Spleen (tissue), 11 donors: ENCODE data around the gene PLEKHO1. TPM values are rescaled to one million over a fixed set of nuclear protein-coding genes. Genes with fewer than 3 reads are reported as not detected.

Experiments used
- DNase-seq: peaks from one replicate; pipeline ENCODE4 v3.0.0-alpha.2; 2020
- H3K27ac ChIP-seq, 8 donors: fragments of 200-600 bp; sonication (generic) in 7 of 8; 1 replicate in 4 of 8; 2 replicates in 4 of 8; pipeline versions ENCODE4 v1.5.0 to v1.8.0; 2016 to 2021; ENCODE audit warnings: inconsistent platforms in 4 of 8, mild to moderate bottlenecking in 4 of 8, moderate library complexity in 1 of 8
- H3K27me3 ChIP-seq, 7 donors: fragments of 200-600 bp; sonication (generic) in 6 of 7; replicated peaks in 1 of 7; 1 replicate in 4 of 7; 2 replicates in 3 of 7; pipeline versions ENCODE4 v1.5.0 to v1.8.0; 2016 to 2021; ENCODE audit warnings: inconsistent platforms in 3 of 7, mild to moderate bottlenecking in 1 of 7
- H3K36me3 ChIP-seq, 6 donors: fragments of 200-600 bp; sonication (generic) in 5 of 6; 1 replicate in 4 of 6; 2 replicates in 2 of 6; pipeline versions ENCODE4 v1.5.0 to v1.8.0; 2016 to 2021; ENCODE audit warnings: inconsistent platforms in 2 of 6
- H3K4me1 ChIP-seq, 6 donors: fragments of 200-600 bp; sonication (generic) in 5 of 6; 1 replicate in 3 of 6; 2 replicates in 3 of 6; pipeline versions ENCODE4 v1.5.0 to v1.8.0; 2016 to 2021; ENCODE audit warnings: inconsistent platforms in 3 of 6
- H3K4me3 ChIP-seq, 8 donors: fragments of 200-600 bp; sonication (generic) in 7 of 8; 1 replicate in 4 of 8; 2 replicates in 4 of 8; pipeline versions ENCODE4 v1.5.0 to v1.8.0; 2016 to 2021; ENCODE audit warnings: inconsistent platforms in 4 of 8, mild to moderate bottlenecking in 4 of 8, moderate library complexity in 2 of 8
- H3K9me3 ChIP-seq, 8 donors: fragments of 200-600 bp; sonication (generic) in 7 of 8; 1 replicate in 4 of 8; 2 replicates in 4 of 8; pipeline versions ENCODE4 v1.5.0 to v1.8.0; 2016 to 2021; ENCODE audit warnings: inconsistent platforms in 4 of 8
- POLR2A ChIP-seq, 3 donors: fragments of 450-650 bp; IDR thresholded peaks; one replicate each; pipeline ENCODE4 v1.5.1; 2017; ENCODE audit warnings: antibody characterized with exemption in 3 of 3, mild to moderate bottlenecking in 1 of 3
- POLR2AphosphoS5 ChIP-seq, 3 donors: sonication (generic); formaldehyde crosslinking; IDR thresholded peaks; one replicate each; pipeline ENCODE4 v1.5.1; 2017; ENCODE audit warnings: antibody characterized with exemption in 3 of 3
- WGBS, 5 donors: extraction: QIAGEN DNeasy Blood & Tissue Kit in 3 of 5; methylation state at CpG; one replicate each; pipeline versions ENCODE4 v1.1.5 to v1.1.7; 2013 to 2018; 5-methylcytosine and 5-hydroxymethylcytosine counted together
- intact Hi-C: fragments of 100-400 bp; cut with DNase I; formaldehyde crosslinking; loops from one replicate; pipeline ENCODE4 v1.15.0; 2023; ENCODE audit warnings: low total_unique reads
- polyA plus RNA-seq, 3 donors: library from polyadenylated mRNA; stranded (reverse); fragments of 200-250 nt; gene quantifications; one replicate each; pipeline ENCODE4 v1.2.1, GENCODE V29; 2013
- total RNA-seq, 7 donors: library from RNA; depleted of rRNA in 3 of 7; stranded (reverse); fragments of >200 nt in 3 of 7; fragmentation: NEBNext Ultra II Directional in 4 of 7; extraction: Animal tissue kit (Norgen Biotek cat#: 25700) in 4 of 7; gene quantifications; one replicate each; pipeline versions ENCODE4 v1.1.0 to v1.2.1, GENCODE V29; 2016 to 2021
- TF ChIP-seq, protein P1 (sequence below), 11 experiments: fragments of 200-600 bp in 7 of 11; fragments of 450-650 bp in 4 of 11; sonication (generic) in 4 of 11; IDR thresholded peaks in 8 of 11; conservative IDR thresholded peaks in 3 of 11; 1 replicate in 7 of 11; 2 replicates in 4 of 11; pipeline versions ENCODE4 v1.4.0 to v1.8.0; 2016 to 2021; ENCODE audit warnings: antibody characterized with exemption in 11 of 11, inconsistent platforms in 4 of 11, mild to moderate bottlenecking in 1 of 11
- donor health status: healthy with polysubstance abuse.
- donor health status: DM: no; HTN: no; CAD: no; lungs with moderate emphysema.
- donor health status: DM: no; HTN: no; CAD: no.
- donor health status: Bipolar disorder and iron deficiency.
- donor health status: healthy.
- donor health status: DM: no; HTN: no; CAD: no.
- donor health status: DM: yes; HTN: yes; CAD: no.

PLEKHO1 gene
- total and polyA plus RNA-seq, 10 donors: 95.9 to 228 (median 129) TPM

DNA sequence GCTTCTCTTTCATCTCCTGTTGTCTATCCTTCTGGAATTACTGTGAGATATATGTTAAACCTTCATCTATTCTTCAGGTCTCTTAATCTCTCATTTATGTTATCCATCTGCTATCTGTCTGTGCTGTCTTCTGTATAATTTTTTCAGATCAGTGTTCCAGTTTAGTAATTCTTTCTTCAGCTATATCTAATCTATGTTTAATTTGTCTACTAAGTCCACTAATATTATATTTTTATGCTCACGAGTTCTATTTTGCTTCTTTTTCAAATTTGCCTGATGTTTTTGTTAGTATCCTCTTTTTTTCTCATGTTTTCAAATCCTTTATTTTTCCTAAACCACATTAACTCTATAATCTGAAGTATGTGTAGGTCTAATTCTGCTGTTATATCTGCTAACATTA lies 34.6 kb upstream of the PLEKHO1 start:
- no peak for TF ChIP-seq POLR2AphosphoS5 (IDR thresholded peaks at IDR 0.05)
- TF ChIP-seq, protein P1, sequence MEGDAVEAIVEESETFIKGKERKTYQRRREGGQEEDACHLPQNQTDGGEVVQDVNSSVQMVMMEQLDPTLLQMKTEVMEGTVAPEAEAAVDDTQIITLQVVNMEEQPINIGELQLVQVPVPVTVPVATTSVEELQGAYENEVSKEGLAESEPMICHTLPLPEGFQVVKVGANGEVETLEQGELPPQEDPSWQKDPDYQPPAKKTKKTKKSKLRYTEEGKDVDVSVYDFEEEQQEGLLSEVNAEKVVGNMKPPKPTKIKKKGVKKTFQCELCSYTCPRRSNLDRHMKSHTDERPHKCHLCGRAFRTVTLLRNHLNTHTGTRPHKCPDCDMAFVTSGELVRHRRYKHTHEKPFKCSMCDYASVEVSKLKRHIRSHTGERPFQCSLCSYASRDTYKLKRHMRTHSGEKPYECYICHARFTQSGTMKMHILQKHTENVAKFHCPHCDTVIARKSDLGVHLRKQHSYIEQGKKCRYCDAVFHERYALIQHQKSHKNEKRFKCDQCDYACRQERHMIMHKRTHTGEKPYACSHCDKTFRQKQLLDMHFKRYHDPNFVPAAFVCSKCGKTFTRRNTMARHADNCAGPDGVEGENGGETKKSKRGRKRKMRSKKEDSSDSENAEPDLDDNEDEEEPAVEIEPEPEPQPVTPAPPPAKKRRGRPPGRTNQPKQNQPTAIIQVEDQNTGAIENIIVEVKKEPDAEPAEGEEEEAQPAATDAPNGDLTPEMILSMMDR (IDR thresholded peaks at IDR 0.05 in 8 of 11, conservative IDR thresholded peaks at IDR 0.05 in 3 of 11): no peak
- no peak for TF ChIP-seq POLR2A (IDR thresholded peaks at IDR 0.05)
- Histone ChIP-seq H3K4me1 (peaks cover 0 to 25% (median 12%) of the 10 kb centered on the region in 6 donors), H3K9me3 (peaks cover 0 to 15% (median 13%) of the 10 kb centered on the region in 8 donors), H3K4me3 (no peak overlapping the region), H3K36me3 (peaks cover 0 to 31% (median 6%) of the 10 kb centered on the region in 6 donors), H3K27ac (no peak overlapping the region), H3K27me3 (no peaks in the 10 kb centered on the region)
- DNase-seq: no peak
- intact Hi-C loops: no loop called here
- WGBS, 5 donors: 87 to 100% (median 98%) methylated on average over 1 of the region's 1 CpG

DNA sequence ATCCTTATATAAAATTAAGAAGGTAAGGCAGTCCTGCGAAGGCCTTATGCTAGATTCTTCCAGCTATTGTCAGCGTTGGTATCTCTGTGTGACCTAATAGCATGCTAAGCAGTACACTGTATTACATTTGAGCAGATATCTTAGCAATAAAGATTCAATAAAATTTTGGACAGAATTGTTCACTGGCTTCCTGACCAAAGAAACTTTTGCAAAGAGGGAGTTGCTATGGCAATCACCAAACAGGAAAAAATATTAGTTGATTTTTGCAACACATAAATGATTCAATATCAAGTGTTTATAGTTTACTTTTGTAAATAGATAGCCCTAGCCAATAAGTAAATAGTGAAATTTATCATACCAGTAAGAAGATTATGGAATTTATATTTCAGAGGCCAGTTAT lies 31.0 kb upstream of the PLEKHO1 start:
- peaks cover 0 to 15% (median 13%) of the 10 kb centered on the region in 8 donors for H3K9me3 ChIP-seq
- peaks cover 0 to 30% (median 2%) of the 10 kb centered on the region in 6 donors for H3K36me3 ChIP-seq
- peaks cover 0 to 13% (median 0%) of the 10 kb centered on the region in 6 donors for H3K4me1 ChIP-seq
- no peak overlapping the region for H3K27ac ChIP-seq
- no peak for TF ChIP-seq POLR2AphosphoS5 (IDR thresholded peaks at IDR 0.05)
- H3K4me3 ChIP-seq: no peak overlapping the region
- no peak for DNase-seq
- WGBS, 5 donors: 85 to 95% (median 90%) methylated on average over 2 of the region's 2 CpGs
- H3K27me3 ChIP-seq: no peaks in the 10 kb centered on the region
- intact Hi-C loops: no loop called here

- 62 to 78% (median 67%) methylated on average over 1 of the region's 1 CpG for WGBS, 5 donors
- Histone ChIP-seq H3K9me3 (no peaks in the 10 kb centered on the region), H3K36me3 (peaks cover 0 to 11% (median 0%) of the 10 kb centered on the region in 6 donors), H3K4me1 (peaks cover 0 to 13% (median 0%) of the 10 kb centered on the region in 6 donors), H3K27ac (no peak overlapping the region), H3K27me3 (no peaks in the 10 kb centered on the region), H3K4me3 (no peak overlapping the region)
- TF ChIP-seq POLR2A (IDR thresholded peaks at IDR 0.05) (no peak), POLR2AphosphoS5 (IDR thresholded peaks at IDR 0.05) (no peak)
- TF ChIP-seq, protein P1 (IDR thresholded peaks at IDR 0.05 in 8 of 11, conservative IDR thresholded peaks at IDR 0.05 in 3 of 11): no peak
- intact Hi-C loops: no loop called here
- no peak for DNase-seq
These were observed 28.4 kb upstream of the PLEKHO1 start for GRCh38 chr1:150121236-150121862.

DNA sequence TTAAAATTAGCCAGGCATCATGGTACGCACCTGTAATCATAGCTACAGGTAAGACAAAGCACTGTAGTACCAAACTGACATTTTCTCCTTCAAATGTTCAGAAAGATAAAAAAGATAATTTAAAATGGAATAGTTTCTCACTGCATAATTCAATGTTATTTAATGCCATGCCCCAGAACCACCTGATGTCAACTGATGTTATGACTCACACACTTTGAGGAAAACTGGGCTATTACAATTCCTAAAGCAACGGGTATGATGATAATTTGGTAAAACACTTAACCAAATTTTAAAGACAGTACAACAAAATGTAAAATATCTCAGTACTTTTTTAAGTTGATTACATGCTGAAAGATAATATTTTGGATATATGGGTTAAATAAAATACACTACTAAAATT lies 22.9 kb upstream of the PLEKHO1 start:
- intact Hi-C loops: no loop called here
- 90 to 93% (median 93%) methylated on average over 2 of the region's 2 CpGs for WGBS, 5 donors
- no peak overlapping the region for H3K4me3 ChIP-seq
- H3K27me3 ChIP-seq: no peaks in the 10 kb centered on the region
- no peaks in the 10 kb centered on the region for H3K9me3 ChIP-seq
- peaks cover 0 to 11% (median 0%) of the 10 kb centered on the region in 6 donors for H3K4me1 ChIP-seq
- H3K27ac ChIP-seq: no peak overlapping the region
- DNase-seq: no peak
- H3K36me3 ChIP-seq: peaks cover 0 to 32% (median 0%) of the 10 kb centered on the region in 6 donors
- TF ChIP-seq POLR2AphosphoS5 (IDR thresholded peaks at IDR 0.05) (no peak), POLR2A (IDR thresholded peaks at IDR 0.05) (no peak)
- TF ChIP-seq, protein P1 (IDR thresholded peaks at IDR 0.05 in 8 of 11, conservative IDR thresholded peaks at IDR 0.05 in 3 of 11): no peak
